IMR-90 (cell line): ENCODE data around the gene SAMD10. TPM values are rescaled to one million over a fixed set of nuclear protein-coding genes. Genes with fewer than 3 reads are reported as not detected.
A peak's percentile ranks its signal among the peaks of the same experiment; 100 is the strongest.

Experiments used
- ATAC-seq: fragments of 200-7000 bp; cut with Tn5 transposase; 2 replicates; pipeline ENCODE4 v1.9.1; 2020; ENCODE audit warnings: low read depth, mild to moderate bottlenecking, moderate library complexity
- BruUV-seq: library from RNA; stranded (reverse); fragments of 400-500 nt; replicated peaks from 2 replicates; lab custom pipeline; 2021; lab: Mats Ljungman, UMichigan
- CTCF ChIA-PET: fragments of 300-600 bp; formaldehyde crosslinking; extraction: SDS; loops from one replicate; lab custom pipeline; 2021; ENCODE audit warnings: antibody characterized with exemption; lab: Yijun Ruan, JAX
- POLR2A ChIA-PET: fragments of 300-600 bp; sonication (Branson Sonifier 250); formaldehyde crosslinking; loops from one replicate; lab custom pipeline; 2022; ENCODE audit warnings: antibody characterized with exemption; ENCODE audit not compliant: unreplicated experiment; lab: Charles Lee
- DNase-seq: peaks from one replicate; pipeline ENCODE4 v3.0.0; 2013
- H2AFZ ChIP-seq: replicated peaks from 2 replicates; pipeline ENCODE3; 2013; ENCODE audit warnings: low read length, mild to moderate bottlenecking; ENCODE audit not compliant: poor library complexity
- H2AK5ac ChIP-seq: 2 replicates; pipeline ENCODE4 v1.6.1; 2013; ENCODE audit warnings: low read depth, low read length, inconsistent platforms
- H2AK9ac ChIP-seq: replicated peaks from 2 replicates; pipeline ENCODE3; 2013; ENCODE audit warnings: mild to moderate bottlenecking, low read depth, low read length, moderate library complexity; ENCODE audit not compliant: poor library complexity
- H2BK120ac ChIP-seq: 2 replicates; pipeline ENCODE4 v1.6.1; 2013; ENCODE audit warnings: low read depth, low read length, inconsistent platforms
- H2BK15ac ChIP-seq: 3 replicates; pipeline ENCODE4 v1.6.1; 2013; ENCODE audit warnings: low read depth, low read length, inconsistent platforms
- H2BK20ac ChIP-seq: 2 replicates; pipeline ENCODE4 v1.6.1; 2013; ENCODE audit warnings: low read depth, mild to moderate bottlenecking, inconsistent platforms, low read length, moderate library complexity
- H2BK5ac ChIP-seq: 2 replicates; pipeline ENCODE4 v1.6.1; 2013; ENCODE audit warnings: mild to moderate bottlenecking, low read depth, low read length, inconsistent platforms; ENCODE audit not compliant: poor library complexity, severe bottlenecking
- H3K14ac ChIP-seq: replicated peaks from 2 replicates; pipeline ENCODE4 v1.6.1; 2013; ENCODE audit warnings: low read depth, low read length, inconsistent platforms
- H3K18ac ChIP-seq: 2 replicates; pipeline ENCODE4 v1.6.1; 2013; ENCODE audit warnings: low read depth, low read length, control low read depth
- H3K23ac ChIP-seq: 2 replicates; pipeline ENCODE4 v1.6.1; 2013; ENCODE audit warnings: low read depth, low read length, inconsistent platforms
- H3K27ac ChIP-seq: 2 replicates; pipeline ENCODE4 v1.5.1; 2013; ENCODE audit warnings: mild to moderate bottlenecking, control low read depth, low read length; ENCODE audit not compliant: insufficient read depth
- H3K27me3 ChIP-seq: 2 replicates; pipeline ENCODE4 v1.6.1; 2013; ENCODE audit warnings: low read length; ENCODE audit not compliant: control insufficient read depth, insufficient read depth
- H3K36me3 ChIP-seq: 2 replicates; pipeline ENCODE4 v1.6.1; 2013; ENCODE audit warnings: low read length, mixed read lengths; ENCODE audit not compliant: control insufficient read depth, insufficient read depth
- H3K4ac ChIP-seq: 2 replicates; pipeline ENCODE4 v1.6.1; 2013; ENCODE audit warnings: low read depth, low read length, inconsistent platforms
- H3K4me1 ChIP-seq: 2 replicates; pipeline ENCODE4 v1.6.1; 2013; ENCODE audit warnings: low read length, mixed read lengths; ENCODE audit not compliant: control insufficient read depth, insufficient read depth
- H3K4me2 ChIP-seq: 2 replicates; pipeline ENCODE4 v1.6.1; 2013; ENCODE audit warnings: low read depth, mild to moderate bottlenecking, control low read depth, low read length, moderate library complexity
- H3K4me3 ChIP-seq: 2 replicates; pipeline ENCODE4 v1.5.1; 2013; ENCODE audit warnings: low read depth, mild to moderate bottlenecking, control low read depth, low read length, moderate library complexity; ENCODE audit not compliant: insufficient read depth
- H3K56ac ChIP-seq: 2 replicates; pipeline ENCODE4 v1.6.1; 2013; ENCODE audit warnings: low read length, inconsistent platforms; ENCODE audit not compliant: insufficient read depth; ENCODE audit errors: extremely low read depth
- H3K79me1 ChIP-seq, 2 experiments: 2 replicates each; pipeline ENCODE4 v1.6.1; 2013; ENCODE audit warnings: low read length in 2 of 2, inconsistent platforms in 1 of 2, low read depth in 1 of 2
- H3K9ac ChIP-seq: 2 replicates; pipeline ENCODE4 v1.6.1; 2013; ENCODE audit warnings: low read depth, low read length, control low read depth
- H3K9me1 ChIP-seq: 2 replicates; pipeline ENCODE4 v1.6.1; 2013; ENCODE audit warnings: low read length, inconsistent platforms; ENCODE audit not compliant: insufficient read depth
- H3K9me3 ChIP-seq: 2 replicates; pipeline ENCODE4 v1.6.1; 2013; ENCODE audit warnings: low read length; ENCODE audit not compliant: control insufficient read depth, insufficient read depth
- H4K20me1 ChIP-seq: 2 replicates; pipeline ENCODE4 v1.6.1; 2013; ENCODE audit warnings: low read length, inconsistent platforms; ENCODE audit not compliant: insufficient read depth
- H4K5ac ChIP-seq: 2 replicates; pipeline ENCODE4 v1.6.1; 2013; ENCODE audit warnings: mild to moderate bottlenecking, low read depth, low read length, control low read depth
- H4K8ac ChIP-seq, 2 experiments: 2 replicates each; pipeline ENCODE4 v1.6.1; 2013; ENCODE audit warnings: low read depth in 2 of 2, low read length in 2 of 2, control low read depth in 1 of 2, inconsistent platforms in 1 of 2
- H4K91ac ChIP-seq: 2 replicates; pipeline ENCODE4 v1.6.1; 2013; ENCODE audit warnings: low read depth, low read length, inconsistent platforms; ENCODE audit not compliant: insufficient read depth
- BHLHE40 ChIP-seq: fragments of 150-350 bp; IDR thresholded peaks from 2 replicates; pipeline ENCODE4 v1.6.1; 2016; ENCODE audit warnings: mild to moderate bottlenecking, low read depth, low read length
- CEBPB ChIP-seq: IDR thresholded peaks from 2 replicates; pipeline ENCODE4 v1.6.1; 2012; ENCODE audit warnings: low read depth, low read length, improper control_type of control experiment
- CHD1 ChIP-seq: IDR thresholded peaks from 2 replicates; pipeline ENCODE4 v1.6.1; 2012; ENCODE audit warnings: low read depth, low read length, improper control_type of control experiment
- FOS ChIP-seq: fragments of 150-350 bp; IDR thresholded peaks from 2 replicates; pipeline ENCODE4 v1.6.1; 2016; ENCODE audit warnings: low read depth, low read length
- MAZ ChIP-seq: IDR thresholded peaks from 2 replicates; pipeline ENCODE4 v1.6.1; 2012; ENCODE audit warnings: low read depth, mild to moderate bottlenecking, low read length, improper control_type of control experiment, moderate library complexity, borderline replicate concordance
- MXI1 ChIP-seq: IDR thresholded peaks from 2 replicates; pipeline ENCODE4 v1.6.1; 2012; ENCODE audit warnings: low read depth, mild to moderate bottlenecking, low read length, moderate library complexity, borderline replicate concordance
- POLR2A ChIP-seq: IDR thresholded peaks from 2 replicates; pipeline ENCODE4 v1.6.1; 2012; ENCODE audit warnings: mild to moderate bottlenecking, low read depth, low read length
- RAD21 ChIP-seq: IDR thresholded peaks from 2 replicates; pipeline ENCODE4 v1.6.1; 2012; ENCODE audit warnings: low read length, improper control_type of control experiment
- RCOR1 ChIP-seq: IDR thresholded peaks from 2 replicates; pipeline ENCODE4 v1.6.1; 2012; ENCODE audit warnings: mild to moderate bottlenecking, low read length, improper control_type of control experiment; ENCODE audit not compliant: insufficient replicate concordance
- RFX5 ChIP-seq: IDR thresholded peaks from 2 replicates; pipeline ENCODE4 v1.8.0; 2012; ENCODE audit warnings: low read depth, mild to moderate bottlenecking, low read length, moderate library complexity
- SMC3 ChIP-seq: fragments of 150-350 bp; IDR thresholded peaks from 2 replicates; pipeline ENCODE4 v1.6.1; 2016; ENCODE audit warnings: low read depth, mild to moderate bottlenecking, antibody characterized with exemption, low read length, moderate library complexity
- USF2 ChIP-seq: fragments of 150-350 bp; IDR thresholded peaks from 2 replicates; pipeline ENCODE4 v1.6.1; 2017; ENCODE audit warnings: mild to moderate bottlenecking, antibody characterized with exemption, low read length, low read depth
- WGBS, 2 experiments: methylation state at CpG; one replicate each; pipeline versions ENCODE4 v1.1.5 to v1.1.7; 2013; ENCODE audit warnings: missing lambda C conversion rate in 2 of 2; ENCODE audit not compliant: insufficient read length in 1 of 2; ENCODE audit errors: extremely low coverage in 2 of 2; 5-methylcytosine and 5-hydroxymethylcytosine counted together
- dilution Hi-C: fragments of 300-500 bp; cut with HindIII; formaldehyde crosslinking; loops from one replicate; pipeline ENCODE4 v1.14.3; 2018; ENCODE audit warnings: low sequenced_read_pairs; ENCODE audit not compliant: unreplicated experiment
- in situ Hi-C: fragments of 300-500 bp; cut with MboI; formaldehyde crosslinking; loops from 3 replicates; pipeline ENCODE4 v1.14.3; 2019; ENCODE audit warnings: low sequenced_read_pairs, inconsistent platforms, mixed read lengths
- intact Hi-C: fragments of 100-400 bp; cut with micrococcal nuclease; formaldehyde crosslinking; loops from 2 replicates; pipeline ENCODE4 v1.10.0; 2022
- polyA plus RNA-seq, 3 experiments: library from polyadenylated mRNA; depleted of rRNA; stranded (reverse); fragments of >200 nt; gene quantifications; 2 replicates each; pipeline ENCODE4 v1.2.3, GENCODE V29; 2012; ENCODE audit warnings: low replicate concordance in 1 of 3
- total RNA-seq: library from RNA; depleted of rRNA; stranded (reverse); fragments of >200 nt; gene quantifications from 2 replicates; pipeline ENCODE4 v1.2.3, GENCODE V29; 2012
- TF ChIP-seq, protein P1 (sequence below): fragments of 150-350 bp; IDR thresholded peaks from 2 replicates; pipeline ENCODE4 v1.6.1; 2016; ENCODE audit warnings: low read depth, mild to moderate bottlenecking, low read length, moderate library complexity, borderline replicate concordance

Gene SAMD10
- total and polyA plus RNA-seq, 2 of the 4 experiments (the other 2 are of a cell fraction): 0.54 to 4.1 TPM

GRCh38 chr20:64011366-64011779 lies 31.9 kb upstream of the SAMD10 start:
- H3K9ac ChIP-seq: no peak overlapping the region
- peaks cover 13% of the 10 kb centered on the region; the same call in 1 of the 2 replicates for H3K4me1 ChIP-seq
- H2AK9ac ChIP-seq: no peak overlapping the region
- no peak overlapping the region for H3K18ac ChIP-seq
- H3K9me1 ChIP-seq: peaks cover 13% of the 10 kb centered on the region
- no peak for ATAC-seq
- H2BK5ac ChIP-seq: no peak overlapping the region
- no peak overlapping the region for H3K56ac ChIP-seq
- no peak overlapping the region for H3K4ac ChIP-seq
- in situ Hi-C loops (no loop called here), intact Hi-C loops (no loop called here), dilution Hi-C loops (no loop called here)
- no peak overlapping the region for H2BK15ac ChIP-seq
- H3K23ac ChIP-seq: no peak overlapping the region
- peaks cover 45% of the 10 kb centered on the region for H3K36me3 ChIP-seq
- no peak overlapping the region for H3K14ac ChIP-seq
- TF ChIP-seq CHD1: no peak
- TF ChIP-seq, protein P1, sequence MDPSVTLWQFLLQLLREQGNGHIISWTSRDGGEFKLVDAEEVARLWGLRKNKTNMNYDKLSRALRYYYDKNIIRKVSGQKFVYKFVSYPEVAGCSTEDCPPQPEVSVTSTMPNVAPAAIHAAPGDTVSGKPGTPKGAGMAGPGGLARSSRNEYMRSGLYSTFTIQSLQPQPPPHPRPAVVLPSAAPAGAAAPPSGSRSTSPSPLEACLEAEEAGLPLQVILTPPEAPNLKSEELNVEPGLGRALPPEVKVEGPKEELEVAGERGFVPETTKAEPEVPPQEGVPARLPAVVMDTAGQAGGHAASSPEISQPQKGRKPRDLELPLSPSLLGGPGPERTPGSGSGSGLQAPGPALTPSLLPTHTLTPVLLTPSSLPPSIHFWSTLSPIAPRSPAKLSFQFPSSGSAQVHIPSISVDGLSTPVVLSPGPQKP: no peak
- no peak for TF ChIP-seq USF2
- TF ChIP-seq RCOR1: no peak
- TF ChIP-seq MXI1: no peak
- TF ChIP-seq POLR2A: no peak
- TF ChIP-seq CEBPB: no peak
- TF ChIP-seq FOS: no peak
- no peak for TF ChIP-seq RFX5
- TF ChIP-seq BHLHE40: no peak
- no peak for TF ChIP-seq MAZ
- no peak for TF ChIP-seq SMC3
- TF ChIP-seq RAD21: no peak
- H3K4me2 ChIP-seq: no peak overlapping the region
- no peaks in the 10 kb centered on the region for H3K27me3 ChIP-seq
- WGBS, 2 experiments: 98% methylated on average over 11 of the region's 16 CpGs; no CpG with 5 or more reads in 1 of the 2 experiments
- H3K4me3 ChIP-seq: no peak overlapping the region
- no peak overlapping the region for H2AK5ac ChIP-seq
- ChIA-PET CTCF (no interaction called here), POLR2A (no interaction called here)
- H4K8ac ChIP-seq: no peak overlapping the region
- DNase-seq: no peak
- no peaks in the 10 kb centered on the region for H3K9me3 ChIP-seq
- no peak overlapping the region for H2BK20ac ChIP-seq
- H4K91ac ChIP-seq: no peak overlapping the region
- no TSS peak for BruUV-seq
- H4K5ac ChIP-seq: no peak overlapping the region
- peaks cover 20% of the 10 kb centered on the region for H4K20me1 ChIP-seq
- H2AFZ ChIP-seq: no peak overlapping the region
- H3K27ac ChIP-seq: peak overlapping the region; percentile 66; the same call in 1 of the 2 replicates
- no peak overlapping the region for H2BK120ac ChIP-seq
- H3K79me1 ChIP-seq: peaks cover 32 to 55% of the 10 kb centered on the region in 2 experiments
